ENCODE results near the gene PNRC1. TPM values are rescaled to one million over a fixed set of nuclear protein-coding genes. Genes with fewer than 3 reads are reported as not detected.
"Not testable (repeated sequence)": the region's sequence is repeated elsewhere in the genome, so short reads cannot be mapped to it uniquely, and the experiment has no call there.

PNRC1 gene
- total and polyA plus RNA-seq, 5 donors, result 82.7 to 225 (median 203) TPM

- no peaks in the 10 kb centered on the region for H3K27me3 ChIP-seq (ENCODE audit: control insufficient read depth, insufficient read depth)
- no peak for DNase-seq
- H3K27ac ChIP-seq (ENCODE audit: low read length), result no peak overlapping the region
- H3K4me3 ChIP-seq (ENCODE audit: low read length), result no peak overlapping the region
- H3K9me3 ChIP-seq (ENCODE audit: control insufficient read depth, low read length), result no peaks in the 10 kb centered on the region
- 52% methylated on average over 5 of the region's 5 CpGs for WGBS
- intact Hi-C loops (cut with DNase I), result no loop called here
- no peak for ATAC-seq
- H3K4me1 ChIP-seq (ENCODE audit: control insufficient read depth, insufficient read depth, low read length), result no peaks in the 10 kb centered on the region
These were observed 21.9 kb upstream of the PNRC1 start for GRCh38 chr6:89058627-89059026.

DNA sequence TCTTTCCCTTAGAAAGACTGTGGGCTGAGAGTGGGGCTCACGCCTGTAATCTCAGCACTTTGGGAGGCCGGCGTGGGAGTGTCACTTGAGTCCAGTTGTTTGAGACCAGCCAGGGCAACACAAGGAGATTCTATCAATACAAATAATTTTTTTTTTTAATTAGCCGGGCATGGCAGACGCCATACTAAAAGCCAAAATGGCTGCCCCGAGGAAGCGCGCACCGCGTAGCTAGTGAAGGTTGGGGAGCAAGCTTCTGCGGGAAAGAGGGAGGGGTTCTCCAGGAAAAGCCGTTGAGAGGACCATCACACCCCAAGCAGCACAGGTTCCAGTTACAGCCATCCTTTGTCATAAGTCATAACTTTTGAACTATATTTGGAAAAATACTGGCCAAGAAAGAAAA is 21.3 kb upstream of the PNRC1 start:
- H3K4me1 ChIP-seq (ENCODE audit: control insufficient read depth, insufficient read depth, low read length), result no peaks in the 10 kb centered on the region
- 94% methylated on average over 12 of the region's 12 CpGs for WGBS
- DNase-seq, result no peak
- H3K27ac ChIP-seq (ENCODE audit: low read length), result no peak overlapping the region
- H3K27me3 ChIP-seq (ENCODE audit: control insufficient read depth, insufficient read depth), result no peaks in the 10 kb centered on the region
- intact Hi-C loops (cut with DNase I), result no loop called here
- no peak overlapping the region for H3K4me3 ChIP-seq (ENCODE audit: low read length)
- ATAC-seq, result no peak
- H3K9me3 ChIP-seq (ENCODE audit: control insufficient read depth, low read length), result no peaks in the 10 kb centered on the region

DNA sequence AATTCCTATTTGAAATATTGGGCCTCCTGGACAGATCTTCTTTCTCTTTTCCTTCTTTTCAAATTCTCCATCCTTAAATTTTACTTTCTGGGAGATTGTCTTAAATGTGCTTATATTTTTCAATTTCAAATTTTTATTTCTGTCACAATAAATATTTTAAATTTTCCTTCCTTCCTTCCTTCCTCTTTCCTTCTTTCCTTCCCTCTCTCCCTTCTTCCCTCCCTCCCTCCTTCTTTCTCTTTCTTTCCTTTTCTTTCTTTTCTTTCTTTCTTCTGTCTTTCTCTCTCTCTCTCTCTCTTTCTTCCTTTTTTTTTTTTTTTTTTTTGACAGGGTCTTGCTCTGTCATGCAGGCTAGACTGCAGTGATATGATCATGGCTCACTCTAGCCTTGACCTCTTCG is 16.7 kb upstream of the PNRC1 start:
- ATAC-seq (no peak), DNase-seq (no peak)
- no peak overlapping the region for H3K27ac ChIP-seq (ENCODE audit: low read length)
- no peaks in the 10 kb centered on the region for H3K4me1 ChIP-seq (ENCODE audit: control insufficient read depth, insufficient read depth, low read length)
- H3K4me3 ChIP-seq (ENCODE audit: low read length), result no peak overlapping the region
- intact Hi-C loops (cut with DNase I), result loop anchor here in 1 of 4 donors (2.0 kb wide), 1 partner anchor 13 kb away; no protein-coding TSS in a partner anchor
- no peaks in the 10 kb centered on the region for H3K27me3 ChIP-seq (ENCODE audit: control insufficient read depth, insufficient read depth)
- no peaks in the 10 kb centered on the region for H3K9me3 ChIP-seq (ENCODE audit: control insufficient read depth, low read length)
- WGBS, result 97% methylated on average over 1 of the region's 1 CpG

DNA sequence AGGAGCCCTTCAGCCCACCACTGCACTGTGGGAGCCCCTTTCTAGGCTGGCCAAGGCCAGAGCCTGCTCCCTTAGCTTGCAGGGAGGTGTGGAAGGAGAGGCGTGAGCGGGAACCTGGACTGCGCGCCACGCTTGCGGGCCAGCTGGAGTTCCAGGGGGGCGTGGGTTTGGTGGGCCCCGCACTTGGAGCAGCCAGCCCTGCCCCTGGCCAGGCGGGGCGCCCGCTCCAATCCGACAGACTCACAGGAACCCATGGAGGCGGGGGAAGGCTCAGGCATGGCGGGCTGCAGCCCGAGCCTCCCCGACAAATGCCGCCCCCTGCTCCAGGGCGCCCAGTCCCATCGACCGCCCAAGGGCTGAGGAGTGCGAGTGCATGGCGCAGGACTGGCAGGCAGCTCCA is 15.6 kb upstream of the PNRC1 start:
- WGBS, result 93% methylated on average over 22 of the region's 22 CpGs
- H3K27ac ChIP-seq (ENCODE audit: low read length); intact Hi-C loops (cut with DNase I); H3K27me3 ChIP-seq (ENCODE audit: control insufficient read depth, insufficient read depth); H3K4me3 ChIP-seq (ENCODE audit: low read length); ATAC-seq; H3K9me3 ChIP-seq (ENCODE audit: control insufficient read depth, low read length); H3K4me1 ChIP-seq (ENCODE audit: control insufficient read depth, insufficient read depth, low read length); DNase-seq: not testable (repeated sequence)

GRCh38 chr6:89066121-89066520 is 14.4 kb upstream of the PNRC1 start:
- H3K27me3 ChIP-seq (ENCODE audit: control insufficient read depth, insufficient read depth); intact Hi-C loops (cut with DNase I); ATAC-seq; DNase-seq; H3K27ac ChIP-seq (ENCODE audit: low read length); H3K4me3 ChIP-seq (ENCODE audit: low read length); H3K9me3 ChIP-seq (ENCODE audit: control insufficient read depth, low read length); H3K4me1 ChIP-seq (ENCODE audit: control insufficient read depth, insufficient read depth, low read length): not testable (repeated sequence)
- WGBS, result 95% methylated on average over 9 of the region's 9 CpGs

GRCh38 chr6:89066940-89067646 is 13.5 kb upstream of the PNRC1 start:
- WGBS, result 69% methylated on average over 4 of the region's 4 CpGs
- DNase-seq (no peak), ATAC-seq (no peak)
- H3K4me1 ChIP-seq (ENCODE audit: control insufficient read depth, insufficient read depth, low read length), result no peaks in the 10 kb centered on the region
- intact Hi-C loops (cut with DNase I), result no loop called here
- H3K4me3 ChIP-seq (ENCODE audit: low read length), result no peak overlapping the region
- no peak overlapping the region for H3K27ac ChIP-seq (ENCODE audit: low read length)
- no peaks in the 10 kb centered on the region for H3K27me3 ChIP-seq (ENCODE audit: control insufficient read depth, insufficient read depth)
- H3K9me3 ChIP-seq (ENCODE audit: control insufficient read depth, low read length), result no peaks in the 10 kb centered on the region

- intact Hi-C loops (cut with DNase I), result no loop called here
- H3K27ac ChIP-seq (ENCODE audit: low read length), result no peak overlapping the region
- DNase-seq, result no peak
- no peaks in the 10 kb centered on the region for H3K27me3 ChIP-seq (ENCODE audit: control insufficient read depth, insufficient read depth)
- no peaks in the 10 kb centered on the region for H3K9me3 ChIP-seq (ENCODE audit: control insufficient read depth, low read length)
- H3K4me1 ChIP-seq (ENCODE audit: control insufficient read depth, insufficient read depth, low read length), result no peaks in the 10 kb centered on the region
- no peak overlapping the region for H3K4me3 ChIP-seq (ENCODE audit: low read length)
- no peak for ATAC-seq
These were observed 12.8 kb upstream of the PNRC1 start for GRCh38 chr6:89067796-89068195.

DNA sequence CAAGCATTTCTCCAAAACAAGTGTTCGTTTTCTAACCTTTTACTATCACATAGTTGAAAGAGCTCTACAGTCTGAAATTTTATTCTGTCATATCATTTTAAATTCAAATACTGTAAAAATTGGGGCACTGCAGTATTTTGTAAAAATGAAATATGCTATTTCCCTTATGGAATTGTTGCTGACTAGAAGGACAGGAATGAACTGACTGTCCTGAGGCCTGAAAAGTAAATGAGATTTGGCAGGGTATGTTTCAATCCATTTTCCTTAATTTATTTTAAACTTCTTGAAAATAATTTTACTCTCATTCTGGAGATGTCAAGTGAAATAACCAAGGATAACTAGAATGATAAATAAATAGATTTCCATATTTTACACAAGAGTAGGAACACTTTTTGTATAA is 11.9 kb upstream of the PNRC1 start:
- Histone ChIP-seq H3K27me3 (ENCODE audit: control insufficient read depth, insufficient read depth) (no peaks in the 10 kb centered on the region), H3K4me1 (ENCODE audit: control insufficient read depth, insufficient read depth, low read length) (no peaks in the 10 kb centered on the region), H3K27ac (ENCODE audit: low read length) (no peak overlapping the region), H3K4me3 (ENCODE audit: low read length) (no peak overlapping the region), H3K9me3 (ENCODE audit: control insufficient read depth, low read length) (no peaks in the 10 kb centered on the region)
- 50% methylated on average over 1 of the region's 1 CpG for WGBS
- ATAC-seq, result no peak
- no peak for DNase-seq
- intact Hi-C loops (cut with DNase I), result no loop called here

DNA sequence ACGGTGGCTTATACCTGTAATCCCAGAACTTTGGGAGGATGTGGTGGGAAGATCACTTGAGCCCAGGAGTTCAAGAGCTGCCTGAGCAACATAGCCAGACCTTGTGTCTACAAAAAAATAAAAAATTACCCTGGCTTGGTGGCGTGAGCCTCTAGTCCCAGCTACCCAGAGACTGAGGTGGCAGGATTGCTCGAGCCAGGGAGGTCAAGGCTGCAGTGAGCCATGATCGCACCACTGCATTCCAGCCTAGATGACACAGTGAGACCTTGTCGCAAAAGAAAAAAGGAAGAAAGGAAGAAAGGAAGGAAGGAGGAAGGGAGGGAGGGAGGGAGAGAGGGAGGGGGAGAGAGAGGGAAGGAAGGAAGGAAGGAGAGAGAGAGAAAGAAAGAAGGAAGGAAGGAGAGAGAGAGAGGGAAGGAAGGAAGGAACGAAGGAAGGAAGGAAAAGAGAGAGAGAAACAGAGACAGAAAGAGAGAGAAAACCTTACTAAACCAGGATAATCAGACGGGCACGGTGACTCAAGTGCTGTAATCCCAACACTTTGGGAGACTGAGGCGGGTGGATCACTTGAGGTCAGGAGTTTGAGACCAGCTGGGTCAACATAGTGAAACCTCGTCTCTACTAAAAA is 10.9 kb upstream of the PNRC1 start:
- WGBS, result 84% methylated on average over 10 of the region's 10 CpGs
- Histone ChIP-seq H3K27ac (ENCODE audit: low read length) (no peak overlapping the region), H3K4me1 (ENCODE audit: control insufficient read depth, insufficient read depth, low read length) (no peaks in the 10 kb centered on the region), H3K27me3 (ENCODE audit: control insufficient read depth, insufficient read depth) (no peaks in the 10 kb centered on the region), H3K4me3 (ENCODE audit: low read length) (no peak overlapping the region), H3K9me3 (ENCODE audit: control insufficient read depth, low read length) (no peaks in the 10 kb centered on the region)
- ATAC-seq (no peak), DNase-seq (no peak)
- intact Hi-C loops (cut with DNase I), result loop anchor here in 1 of 4 donors (10.0 kb wide), 1 partner anchor 85 kb away; no protein-coding TSS in a partner anchor

DNA sequence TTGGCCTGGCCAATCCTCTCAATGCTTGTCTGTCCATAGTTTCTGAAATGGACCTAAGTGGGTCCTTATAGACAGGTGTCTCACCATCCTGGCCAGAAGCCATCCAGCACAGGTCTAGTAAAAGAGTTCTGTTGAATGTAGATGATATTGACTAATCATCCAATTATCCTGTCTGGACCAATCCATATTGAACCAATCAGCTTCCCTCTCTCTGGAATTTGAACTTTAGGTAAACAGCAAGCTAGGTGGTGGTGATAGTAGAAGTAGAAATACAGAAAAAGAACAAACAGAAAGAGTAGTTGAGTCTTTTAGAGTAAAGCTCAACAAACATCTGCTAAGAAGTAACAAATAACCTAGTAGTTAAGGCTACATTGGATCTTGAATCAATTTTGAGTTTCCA is 9.5 kb upstream of the PNRC1 start:
- DNase-seq (no peak), ATAC-seq (no peak)
- intact Hi-C loops (cut with DNase I), result loop anchor here in 1 of 4 donors (10.0 kb wide), 1 partner anchor 86 kb away; no protein-coding TSS in a partner anchor

GRCh38 chr6:89073014-89073620 is 7.4 kb upstream of the PNRC1 start:
- no peak for DNase-seq
- Histone ChIP-seq H3K27ac (ENCODE audit: low read length) (no peak overlapping the region), H3K9me3 (ENCODE audit: control insufficient read depth, low read length) (no peaks in the 10 kb centered on the region), H3K4me1 (ENCODE audit: control insufficient read depth, insufficient read depth, low read length) (no peaks in the 10 kb centered on the region), H3K4me3 (ENCODE audit: low read length) (no peak overlapping the region), H3K27me3 (ENCODE audit: control insufficient read depth, insufficient read depth) (no peaks in the 10 kb centered on the region)
- ATAC-seq, result peak; percentile 36 to 43
- intact Hi-C loops (cut with DNase I), result loop anchor here in 1 of 4 donors (10.0 kb wide), 1 partner anchor 88 kb away; no protein-coding TSS in a partner anchor
- 49% methylated on average over 4 of the region's 4 CpGs for whole genome bisulfite sequencing

More for the DNA sequence above, 9.5 kb upstream of the PNRC1 start:
- no peaks in the 10 kb centered on the region for H3K27me3 ChIP-seq (ENCODE audit: control insufficient read depth, insufficient read depth)
- no peaks in the 10 kb centered on the region for H3K9me3 ChIP-seq (ENCODE audit: control insufficient read depth, low read length)
- H3K27ac ChIP-seq (ENCODE audit: low read length), result no peak overlapping the region
- H3K4me3 ChIP-seq (ENCODE audit: low read length), result no peak overlapping the region
- no peaks in the 10 kb centered on the region for H3K4me1 ChIP-seq (ENCODE audit: control insufficient read depth, insufficient read depth, low read length)

All from right cardiac atrium (tissue), 5 donors.